Loucy (cell line): ENCODE measurements around the gene SRGAP1.

ENCODE experiments used
- H2AFZ ChIP-seq: fragments of 200-600 bp; sonication (generic); 2 replicates; pipeline ENCODE4 v1.6.0; 2016; ENCODE audit warnings: antibody characterized with exemption, mild to moderate bottlenecking, low read length, moderate library complexity
- H3F3A ChIP-seq: fragments of 200-600 bp; 2 replicates; pipeline ENCODE4 v1.6.0; 2016; ENCODE audit warnings: antibody characterized with exemption, low read depth, mild to moderate bottlenecking
- H3K27me3 ChIP-seq: fragments of 200-600 bp; sonication (generic); 2 replicates; pipeline ENCODE4 v1.6.1; 2014; ENCODE audit warnings: low read length, mild to moderate bottlenecking; ENCODE audit not compliant: insufficient read depth, poor library complexity, severe bottlenecking
- H3K36me3 ChIP-seq: fragments of 200-600 bp; sonication (generic); 2 replicates; pipeline ENCODE4 v1.6.1; 2016; ENCODE audit warnings: low read length; ENCODE audit not compliant: insufficient read depth
- H3K4me1 ChIP-seq: fragments of 200-600 bp; sonication (generic); 2 replicates; pipeline ENCODE4 v1.5.1; 2014; ENCODE audit warnings: low read length, mild to moderate bottlenecking; ENCODE audit not compliant: insufficient read depth, poor library complexity, severe bottlenecking
- H3K4me2 ChIP-seq: fragments of 200-600 bp; sonication (generic); 2 replicates; pipeline ENCODE4 v1.6.0; 2014; ENCODE audit warnings: antibody characterized with exemption, low read length, low read depth, mild to moderate bottlenecking; ENCODE audit not compliant: poor library complexity, severe bottlenecking
- H3K4me3 ChIP-seq: fragments of 200-600 bp; sonication (generic); 2 replicates; pipeline ENCODE4 v1.5.1; 2014; ENCODE audit warnings: low read length, mild to moderate bottlenecking, mixed read lengths; ENCODE audit not compliant: poor library complexity, severe bottlenecking
- H3K79me2 ChIP-seq: fragments of 200-600 bp; sonication (generic); 2 replicates; pipeline ENCODE4 v1.6.1; 2014; ENCODE audit warnings: low read length; ENCODE audit not compliant: insufficient read depth
- H3K9ac ChIP-seq: fragments of 200-600 bp; sonication (generic); 2 replicates; pipeline ENCODE4 v1.6.0; 2014; ENCODE audit warnings: mild to moderate bottlenecking, low read depth, low read length, moderate library complexity; ENCODE audit not compliant: poor library complexity, severe bottlenecking
- H3K9me2 ChIP-seq: fragments of 200-600 bp; sonication (generic); replicated peaks from 2 replicates; pipeline ENCODE4 v1.6.1; 2016; ENCODE audit warnings: low read depth, low read length, mixed read lengths
- H3K9me3 ChIP-seq: fragments of 200-600 bp; sonication (generic); 2 replicates; pipeline ENCODE4 v1.6.1; 2014; ENCODE audit warnings: mild to moderate bottlenecking, antibody characterized with exemption, low read length, low read depth; ENCODE audit not compliant: insufficient read depth
- H4K20me1 ChIP-seq: fragments of 200-600 bp; sonication (generic); 2 replicates; pipeline ENCODE4 v1.6.0; 2014; ENCODE audit warnings: antibody characterized with exemption, low read length, mild to moderate bottlenecking; ENCODE audit not compliant: insufficient read depth, poor library complexity, severe bottlenecking
- EZH2phosphoT487 ChIP-seq: fragments of 200-600 bp; IDR thresholded peaks from 2 replicates; pipeline ENCODE4 v1.6.1; 2018; ENCODE audit warnings: antibody characterized with exemption, mild to moderate bottlenecking, moderate library complexity, borderline replicate concordance
- TF ChIP-seq, protein P1 (sequence below): fragments of 200-600 bp; sonication (generic); conservative IDR thresholded peaks from 2 replicates; pipeline ENCODE4 v1.5.1; 2014; ENCODE audit warnings: mild to moderate bottlenecking, antibody characterized with exemption, low read length

The SRGAP1 gene

GRCh38 chr12:64203036-64203435 lies 358.5 kb downstream of the SRGAP1 start:
- H3K4me3 ChIP-seq: no peak overlapping the region
- no peak overlapping the region for H2AFZ ChIP-seq
- no peaks in the 10 kb centered on the region for H3K9me2 ChIP-seq
- H3K4me2 ChIP-seq: no peak overlapping the region
- H3F3A ChIP-seq: no peaks in the 10 kb centered on the region
- no peak for TF ChIP-seq EZH2phosphoT487
- TF ChIP-seq, protein P1, sequence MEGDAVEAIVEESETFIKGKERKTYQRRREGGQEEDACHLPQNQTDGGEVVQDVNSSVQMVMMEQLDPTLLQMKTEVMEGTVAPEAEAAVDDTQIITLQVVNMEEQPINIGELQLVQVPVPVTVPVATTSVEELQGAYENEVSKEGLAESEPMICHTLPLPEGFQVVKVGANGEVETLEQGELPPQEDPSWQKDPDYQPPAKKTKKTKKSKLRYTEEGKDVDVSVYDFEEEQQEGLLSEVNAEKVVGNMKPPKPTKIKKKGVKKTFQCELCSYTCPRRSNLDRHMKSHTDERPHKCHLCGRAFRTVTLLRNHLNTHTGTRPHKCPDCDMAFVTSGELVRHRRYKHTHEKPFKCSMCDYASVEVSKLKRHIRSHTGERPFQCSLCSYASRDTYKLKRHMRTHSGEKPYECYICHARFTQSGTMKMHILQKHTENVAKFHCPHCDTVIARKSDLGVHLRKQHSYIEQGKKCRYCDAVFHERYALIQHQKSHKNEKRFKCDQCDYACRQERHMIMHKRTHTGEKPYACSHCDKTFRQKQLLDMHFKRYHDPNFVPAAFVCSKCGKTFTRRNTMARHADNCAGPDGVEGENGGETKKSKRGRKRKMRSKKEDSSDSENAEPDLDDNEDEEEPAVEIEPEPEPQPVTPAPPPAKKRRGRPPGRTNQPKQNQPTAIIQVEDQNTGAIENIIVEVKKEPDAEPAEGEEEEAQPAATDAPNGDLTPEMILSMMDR: no peak
- no peaks in the 10 kb centered on the region for H3K79me2 ChIP-seq
- no peak overlapping the region for H3K9ac ChIP-seq
- H3K36me3 ChIP-seq: no peaks in the 10 kb centered on the region
- no peaks in the 10 kb centered on the region for H3K9me3 ChIP-seq
- H3K4me1 ChIP-seq: no peaks in the 10 kb centered on the region
- H3K27me3 ChIP-seq: no peaks in the 10 kb centered on the region
- no peaks in the 10 kb centered on the region for H4K20me1 ChIP-seq

- no peaks in the 10 kb centered on the region for H3K36me3 ChIP-seq
- H2AFZ ChIP-seq: no peak overlapping the region
- no peak overlapping the region for H3K4me2 ChIP-seq
- H3K4me3 ChIP-seq: no peak overlapping the region
- no peaks in the 10 kb centered on the region for H3K9me3 ChIP-seq
- no peak for TF ChIP-seq EZH2phosphoT487
- TF ChIP-seq, protein P1: no peak
- H4K20me1 ChIP-seq: no peaks in the 10 kb centered on the region
- no peaks in the 10 kb centered on the region for H3K4me1 ChIP-seq
- no peak overlapping the region for H3K9ac ChIP-seq
- H3K79me2 ChIP-seq: no peaks in the 10 kb centered on the region
- H3K9me2 ChIP-seq: no peaks in the 10 kb centered on the region
- no peaks in the 10 kb centered on the region for H3F3A ChIP-seq
- H3K27me3 ChIP-seq: no peaks in the 10 kb centered on the region
These were observed 359.3 kb downstream of the SRGAP1 start for GRCh38 chr12:64203775-64204174.

DNA sequence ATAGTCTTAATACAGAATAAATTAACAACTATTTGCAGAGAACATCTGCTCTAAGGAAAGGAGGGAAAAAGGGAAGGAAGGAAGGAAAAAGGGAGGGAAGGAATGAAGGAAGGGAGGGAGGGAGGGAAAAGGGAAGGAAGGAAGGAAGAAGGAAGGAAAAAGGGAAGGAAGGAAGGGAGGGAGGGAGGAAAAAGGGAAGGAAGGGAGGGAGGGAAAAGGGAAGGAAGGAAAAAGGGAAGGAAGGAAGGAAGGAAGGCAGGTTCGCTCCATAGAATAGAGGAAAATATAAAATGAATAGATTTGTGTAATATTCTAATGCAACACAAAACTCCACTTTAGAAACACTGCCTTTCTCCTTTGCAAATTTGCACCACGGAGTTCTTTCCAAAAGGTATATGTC lies 361.0 kb downstream of the SRGAP1 start:
- no peaks in the 10 kb centered on the region for H3K4me1 ChIP-seq
- no peaks in the 10 kb centered on the region for H3K27me3 ChIP-seq
- no peaks in the 10 kb centered on the region for H3K36me3 ChIP-seq
- H3K79me2 ChIP-seq: no peaks in the 10 kb centered on the region
- H3F3A ChIP-seq: no peaks in the 10 kb centered on the region
- no peaks in the 10 kb centered on the region for H3K9me2 ChIP-seq
- H3K4me3 ChIP-seq: no peak overlapping the region
- H3K4me2 ChIP-seq: no peak overlapping the region
- H3K9ac ChIP-seq: no peak overlapping the region
- TF ChIP-seq, protein P1: no peak
- no peak for TF ChIP-seq EZH2phosphoT487
- H3K9me3 ChIP-seq: no peaks in the 10 kb centered on the region
- no peak overlapping the region for H2AFZ ChIP-seq
- no peaks in the 10 kb centered on the region for H4K20me1 ChIP-seq
